Fibroblast of lung (primary cell): ENCODE data around the gene DOCK3. TPM values are rescaled to one million over a fixed set of nuclear protein-coding genes. Genes with fewer than 3 reads are reported as not detected.

Experiments
- DNase-seq, 2 donors: peaks; one replicate each; pipeline versions ENCODE4 v3.0.0 to v3.0.0-alpha.2; 2010; ENCODE audit warnings: low read depth in 2 of 2
- H2AFZ ChIP-seq: 2 replicates; pipeline ENCODE4 v1.5.1; 2012; ENCODE audit warnings: low read length, control low read depth, inconsistent platforms
- H3K27ac ChIP-seq: 2 replicates; pipeline ENCODE4 v1.5.1; 2011; ENCODE audit warnings: low read length, control low read depth; ENCODE audit not compliant: insufficient read depth
- H3K27me3 ChIP-seq: 2 replicates; pipeline ENCODE4 v1.5.1; 2011; ENCODE audit warnings: mild to moderate bottlenecking, low read length; ENCODE audit not compliant: control insufficient read depth, insufficient read depth
- H3K36me3 ChIP-seq: 2 replicates; pipeline ENCODE4 v1.5.1; 2011; ENCODE audit warnings: low read length; ENCODE audit not compliant: control insufficient read depth, insufficient read depth
- H3K4me1 ChIP-seq: 2 replicates; pipeline ENCODE4 v1.5.1; 2011; ENCODE audit warnings: low read length; ENCODE audit not compliant: control insufficient read depth, insufficient read depth; ENCODE audit errors: extremely low read depth
- H3K4me2 ChIP-seq: 2 replicates; pipeline ENCODE4 v1.5.1; 2011; ENCODE audit warnings: low read length, control low read depth; ENCODE audit not compliant: insufficient read depth; ENCODE audit errors: extremely low read depth
- H3K4me3 ChIP-seq, 4 experiments: fragments of 200-600 bp in 1 of 4; sonication (generic) in 1 of 4; replicated peaks in 1 of 4; 2 replicates each; pipeline ENCODE4 v1.5.1; 2011 to 2016; ENCODE audit warnings: low read length in 4 of 4, low read depth in 3 of 4, mild to moderate bottlenecking in 3 of 4, control low read depth in 2 of 4, inconsistent platforms in 1 of 4, mixed read lengths in 1 of 4; ENCODE audit not compliant: insufficient read depth in 1 of 4; ENCODE audit errors: control extremely low read depth in 1 of 4
- H3K79me2 ChIP-seq: 2 replicates; pipeline ENCODE4 v1.5.1; 2012; ENCODE audit warnings: mild to moderate bottlenecking, low read length, inconsistent platforms; ENCODE audit not compliant: control insufficient read depth, insufficient read depth
- H3K9ac ChIP-seq: 2 replicates; pipeline ENCODE4 v1.5.1; 2011; ENCODE audit warnings: mild to moderate bottlenecking, low read length, control low read depth; ENCODE audit not compliant: insufficient read depth
- H3K9me3 ChIP-seq: 2 replicates; pipeline ENCODE4 v1.5.1; 2012; ENCODE audit warnings: low read depth, low read length; ENCODE audit not compliant: control insufficient read depth, insufficient read depth
- H4K20me1 ChIP-seq: 2 replicates; pipeline ENCODE4 v1.5.1; 2011; ENCODE audit warnings: low read length; ENCODE audit not compliant: control insufficient read depth, insufficient read depth; ENCODE audit errors: extremely low read depth
- CTCF ChIP-seq, 2 donors: IDR thresholded peaks in 1 of 2; conservative IDR thresholded peaks in 1 of 2; 1 replicate in 1 of 2; 2 replicates in 1 of 2; pipeline ENCODE4 v1.5.1; 2011 to 2012; ENCODE audit warnings: low read length in 2 of 2, control low read depth in 1 of 2, inconsistent platforms in 1 of 2, low read depth in 1 of 2, mild to moderate bottlenecking in 1 of 2
- EZH2 ChIP-seq: IDR thresholded peaks from 2 replicates; pipeline ENCODE4 v1.5.1; 2012; ENCODE audit warnings: low read length, control low read depth, mild to moderate bottlenecking; ENCODE audit errors: missing control alignments
- polyA plus RNA-seq, 2 donors: library from polyadenylated mRNA; depleted of rRNA in 1 of 2; stranded (reverse) in 1 of 2; unstranded in 1 of 2; fragments of >200 nt; gene quantifications; 2 replicates each; pipeline ENCODE4 v1.2.1, GENCODE V29; 2011 to 2012; ENCODE audit warnings: missing spikeins in 1 of 2
- total RNA-seq: library from RNA; depleted of rRNA; stranded (reverse); fragments of >200 nt; gene quantifications from 2 replicates; pipeline ENCODE4 v1.2.1, GENCODE V29; 2014

DOCK3 gene
- total and polyA plus RNA-seq, 2 donors (not counting 1 experiment from before 2014, with no cell fraction given) = 0.07 to 0.17 TPM

GRCh38 chr3:50675179-50676030 is 678 bp downstream of the DOCK3 start:
- Histone ChIP-seq H3K27me3 (peaks cover 36% of the 10 kb centered on the region), H3K79me2 (no peaks in the 10 kb centered on the region), H3K4me3 (peak overlapping the region in 2 of 4 experiments; percentile 36 to 44), H3K36me3 (no peaks in the 10 kb centered on the region), H3K9ac (no peak overlapping the region), H3K4me1 (peaks cover 2% of the 10 kb centered on the region), H3K27ac (no peak overlapping the region), H3K9me3 (no peaks in the 10 kb centered on the region), H3K4me2 (peak overlapping the region; percentile 50), H4K20me1 (no peaks in the 10 kb centered on the region), H2AFZ (no peak overlapping the region)
- TF ChIP-seq EZH2 (no peak), CTCF (conservative IDR thresholded peaks at IDR 0.05 in 1 of 2, IDR thresholded peaks at IDR 0.05 in 1 of 2; ENCODE audit: low read depth in 1 of 2, low read length in 2 of 2) (peak; percentile 8 to 16)
- no peak for DNase-seq

- no peak overlapping the region for H3K4me2 ChIP-seq
- H3K79me2 ChIP-seq = no peaks in the 10 kb centered on the region
- no peak overlapping the region for H2AFZ ChIP-seq
- no peak overlapping the region for H3K27ac ChIP-seq
- H3K36me3 ChIP-seq = no peaks in the 10 kb centered on the region
- TF ChIP-seq CTCF (conservative IDR thresholded peaks at IDR 0.05 in 1 of 2, IDR thresholded peaks at IDR 0.05 in 1 of 2; ENCODE audit: low read depth in 1 of 2, low read length in 2 of 2) = no peak
- no peak for TF ChIP-seq EZH2
- no peak for DNase-seq
- peaks cover 34% of the 10 kb centered on the region for H3K27me3 ChIP-seq
- no peaks in the 10 kb centered on the region for H3K9me3 ChIP-seq
- peaks cover 2% of the 10 kb centered on the region for H3K4me1 ChIP-seq
- no peak overlapping the region for H3K4me3 ChIP-seq
- H3K9ac ChIP-seq = no peak overlapping the region
- no peaks in the 10 kb centered on the region for H4K20me1 ChIP-seq
Observed at GRCh38 chr3:50676031-50676705, 1.4 kb downstream of the DOCK3 start.

- Histone ChIP-seq H4K20me1 (no peaks in the 10 kb centered on the region), H3K4me3 (no peak overlapping the region), H3K36me3 (no peaks in the 10 kb centered on the region), H3K4me2 (no peak overlapping the region), H3K4me1 (no peaks in the 10 kb centered on the region), H3K79me2 (no peaks in the 10 kb centered on the region), H2AFZ (no peak overlapping the region), H3K27ac (no peak overlapping the region), H3K27me3 (no peaks in the 10 kb centered on the region), H3K9ac (no peak overlapping the region), H3K9me3 (no peaks in the 10 kb centered on the region)
- TF ChIP-seq EZH2 (no peak), CTCF (conservative IDR thresholded peaks at IDR 0.05 in 1 of 2, IDR thresholded peaks at IDR 0.05 in 1 of 2; ENCODE audit: low read depth in 1 of 2, low read length in 2 of 2) (no peak)
- DNase-seq = peak in 1 of 2 donors; percentile 16
Observed at GRCh38 chr3:50687127-50687751, 12.5 kb downstream of the DOCK3 start.
